ENCODE results near the gene TUBGCP4. TPM values are rescaled to one million over a fixed set of nuclear protein-coding genes. Genes with fewer than 3 reads are reported as not detected.

The TUBGCP4 gene
- polyA plus RNA-seq, 3 donors, result 4.7 to 7.6 (median 6.1) TPM

GRCh38 chr15:43347114-43347513 lies 23.8 kb upstream of the TUBGCP4 start:
- Histone ChIP-seq H3K4me3 (replicated peaks in 1 of 3; ENCODE audit: low read depth in 2 of 3, low read length in 3 of 3) (no peak overlapping the region), H3K27ac (ENCODE audit: low read depth in 1 of 2, low read length in 2 of 2) (no peak overlapping the region), H3K4me1 (ENCODE audit: control insufficient read depth in 1 of 2, insufficient read depth in 2 of 2, low read length in 2 of 2) (no peaks in the 10 kb centered on the region), H3K9me3 (replicated peaks in 1 of 2; ENCODE audit: control insufficient read depth in 1 of 2, insufficient read depth in 1 of 2, low read length in 2 of 2) (no peaks in the 10 kb centered on the region), H3K36me3 (replicated peaks in 1 of 2; ENCODE audit: control insufficient read depth in 1 of 2, insufficient read depth in 2 of 2, low read length in 2 of 2) (peaks cover 8 to 28% of the 10 kb centered on the region in 2 donors), H4K20me1 (ENCODE audit: insufficient read depth, low read length) (no peaks in the 10 kb centered on the region), H3K79me2 (ENCODE audit: insufficient read depth, low read length) (no peaks in the 10 kb centered on the region), H3K27me3 (ENCODE audit: control insufficient read depth in 2 of 2, insufficient read depth in 2 of 2, low read length in 2 of 2) (no peaks in the 10 kb centered on the region), H3K4me2 (replicated peaks; ENCODE audit: extremely low read depth, low read length, poor library complexity, severe bottlenecking) (no peak overlapping the region), H2AFZ (ENCODE audit: insufficient read depth, low read depth, low read length, poor library complexity, severe bottlenecking) (no peak overlapping the region), H3K9ac (ENCODE audit: insufficient read depth, low read length, poor library complexity, severe bottlenecking) (no peak overlapping the region)
- Mint-ChIP-seq H3K27me3 (ENCODE audit: low read depth in 3 of 3) (peaks cover 0 to 1% (median 0%) of the 10 kb centered on the region in 3 donors), H3K27ac (no peak overlapping the region), H3K9me3 (no peaks in the 10 kb centered on the region), H3K36me3 (peaks cover 18 to 22% of the 10 kb centered on the region in 2 donors), H3K4me3 (no peak overlapping the region), H3K4me1 (no peaks in the 10 kb centered on the region)
- intact Hi-C loops (cut with micrococcal nuclease), result no loop called here
- no peak for DNase-seq
- WGBS (ENCODE audit: insufficient coverage), result 88% methylated on average over 1 of the region's 3 CpGs
- TF ChIP-seq CTCF (IDR thresholded peaks at IDR 0.05), result no peak

DNA sequence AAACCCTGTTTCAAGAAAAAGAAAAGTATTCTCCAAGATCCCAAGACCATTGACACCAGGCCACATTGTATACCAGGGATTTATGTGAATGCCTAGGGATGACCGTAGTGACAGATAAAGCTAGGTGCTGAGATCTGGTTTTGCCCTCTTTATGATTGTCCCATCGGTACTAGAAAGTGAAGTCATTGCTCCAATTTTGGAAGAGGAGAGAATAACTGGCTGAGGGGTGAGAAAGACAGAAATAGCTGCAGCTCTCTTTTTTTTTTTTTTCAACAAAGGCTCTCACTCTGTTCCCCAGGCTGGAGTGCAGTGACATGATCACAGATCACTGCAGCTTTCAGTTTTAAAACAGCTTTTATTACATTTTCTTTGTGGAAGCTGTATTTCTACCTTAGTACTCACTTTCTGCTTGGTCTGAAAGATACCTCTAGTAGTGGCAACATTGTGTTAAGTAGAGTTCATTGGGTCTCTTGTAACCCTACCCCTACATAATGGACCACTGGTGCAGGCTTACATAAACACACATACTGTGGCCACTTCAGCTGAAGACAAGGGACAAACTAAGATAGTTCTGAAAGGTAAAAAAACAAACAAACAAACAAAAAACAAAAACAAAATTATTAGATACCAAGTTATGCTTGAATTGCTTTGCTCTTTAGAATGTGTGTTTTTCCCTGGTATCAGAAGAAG lies 18.1 kb upstream of the TUBGCP4 start:
- Histone ChIP-seq H2AFZ (ENCODE audit: insufficient read depth, low read depth, low read length, poor library complexity, severe bottlenecking) (no peak overlapping the region), H3K27ac (ENCODE audit: low read depth in 1 of 2, low read length in 2 of 2) (no peak overlapping the region), H3K36me3 (replicated peaks in 1 of 2; ENCODE audit: control insufficient read depth in 1 of 2, insufficient read depth in 2 of 2, low read length in 2 of 2) (peaks cover 8 to 28% of the 10 kb centered on the region in 2 donors), H3K9me3 (replicated peaks in 1 of 2; ENCODE audit: control insufficient read depth in 1 of 2, insufficient read depth in 1 of 2, low read length in 2 of 2) (no peaks in the 10 kb centered on the region), H3K79me2 (ENCODE audit: insufficient read depth, low read length) (no peaks in the 10 kb centered on the region), H3K9ac (ENCODE audit: insufficient read depth, low read length, poor library complexity, severe bottlenecking) (no peak overlapping the region), H3K4me3 (replicated peaks in 1 of 3; ENCODE audit: low read depth in 2 of 3, low read length in 3 of 3) (no peak overlapping the region), H3K27me3 (ENCODE audit: control insufficient read depth in 2 of 2, insufficient read depth in 2 of 2, low read length in 2 of 2) (no peaks in the 10 kb centered on the region), H4K20me1 (ENCODE audit: insufficient read depth, low read length) (no peaks in the 10 kb centered on the region), H3K4me1 (ENCODE audit: control insufficient read depth in 1 of 2, insufficient read depth in 2 of 2, low read length in 2 of 2) (no peaks in the 10 kb centered on the region), H3K4me2 (replicated peaks; ENCODE audit: extremely low read depth, low read length, poor library complexity, severe bottlenecking) (no peak overlapping the region)
- Mint-ChIP-seq H3K4me1 (peaks cover 6% of the 10 kb centered on the region), H3K36me3 (peaks cover 19 to 24% of the 10 kb centered on the region in 2 donors), H3K9me3 (peaks cover 0 to 6% (median 0%) of the 10 kb centered on the region in 7 donors), H3K27ac (no peak overlapping the region), H3K4me3 (no peak overlapping the region), H3K27me3 (ENCODE audit: low read depth in 3 of 3) (no peaks in the 10 kb centered on the region)
- no peak for TF ChIP-seq CTCF (IDR thresholded peaks at IDR 0.05)
- WGBS (ENCODE audit: insufficient coverage), result 93% methylated on average over 2 of the region's 2 CpGs
- no peak for DNase-seq
- intact Hi-C loops (cut with micrococcal nuclease), result no loop called here

Measured in CD14-positive monocyte (primary cell).